HUES6 (cell line): ENCODE results near the gene HCN2.

ENCODE experiments used
- H3K27ac ChIP-seq: 2 replicates; pipeline ENCODE4 v1.7.0; 2013; ENCODE audit warnings: low read depth, mild to moderate bottlenecking, low read length, inconsistent platforms
- H3K27me3 ChIP-seq: 2 replicates; pipeline ENCODE4 v1.6.1; 2013; ENCODE audit warnings: low read length; ENCODE audit not compliant: control insufficient read depth, insufficient read depth
- H3K36me3 ChIP-seq: 2 replicates; pipeline ENCODE4 v1.6.1; 2013; ENCODE audit warnings: low read length; ENCODE audit not compliant: control insufficient read depth, insufficient read depth
- H3K4me1 ChIP-seq: 2 replicates; pipeline ENCODE4 v1.6.1; 2013; ENCODE audit warnings: low read length; ENCODE audit not compliant: control insufficient read depth, insufficient read depth
- H3K4me3 ChIP-seq: 2 replicates; pipeline ENCODE4 v1.5.1; 2013; ENCODE audit warnings: low read depth, low read length
- H3K9ac ChIP-seq: one replicate; pipeline ENCODE4 v1.6.1; 2013; ENCODE audit warnings: mild to moderate bottlenecking, low read length
- H3K9me3 ChIP-seq: 2 replicates; pipeline ENCODE4 v1.6.1; 2013; ENCODE audit warnings: low read depth, low read length; ENCODE audit not compliant: control insufficient read depth, insufficient read depth

The HCN2 gene

DNA sequence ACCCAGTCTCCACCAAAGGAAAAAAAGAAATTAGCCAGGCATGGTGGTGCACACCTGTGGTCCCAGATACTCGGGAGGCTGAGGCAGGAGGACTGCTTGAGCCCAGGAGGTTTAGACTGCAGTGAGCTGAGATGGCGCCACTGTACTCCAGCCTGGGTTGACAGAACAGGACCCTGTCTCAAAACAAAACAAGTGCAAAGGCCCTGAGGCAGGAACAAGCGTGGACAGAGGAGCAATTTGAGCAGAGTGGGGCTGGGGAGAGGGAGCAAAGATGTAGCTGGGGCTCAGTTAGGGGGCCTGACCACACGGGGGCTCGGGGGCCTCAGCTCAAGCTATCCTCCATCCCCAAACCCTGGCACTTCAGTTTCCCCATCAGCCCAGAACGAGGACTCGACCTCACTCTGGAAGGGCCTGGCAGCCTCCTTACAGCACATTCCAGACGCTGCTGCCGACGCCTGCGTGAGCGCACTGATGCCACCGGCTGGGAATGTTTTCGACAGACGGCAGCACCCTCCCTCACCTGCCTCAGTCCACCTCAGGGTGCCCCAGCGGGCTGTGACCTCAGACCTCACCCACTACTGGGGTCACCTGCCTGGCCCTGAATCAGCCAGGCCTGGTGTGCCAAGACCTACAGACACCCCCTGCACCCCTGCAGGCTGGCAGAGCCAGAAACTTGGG is 45.4 kb downstream of the HCN2 start:
- peaks cover 12% of the 10 kb centered on the region; the same call in 1 of the 2 replicates for H3K4me1 ChIP-seq
- H3K27me3 ChIP-seq = peaks cover 24% of the 10 kb centered on the region
- peaks cover 10% of the 10 kb centered on the region for H3K36me3 ChIP-seq
- H3K9me3 ChIP-seq = no peaks in the 10 kb centered on the region
- H3K9ac ChIP-seq = no peak overlapping the region
- H3K4me3 ChIP-seq = no peak overlapping the region
- H3K27ac ChIP-seq = no peak overlapping the region

DNA sequence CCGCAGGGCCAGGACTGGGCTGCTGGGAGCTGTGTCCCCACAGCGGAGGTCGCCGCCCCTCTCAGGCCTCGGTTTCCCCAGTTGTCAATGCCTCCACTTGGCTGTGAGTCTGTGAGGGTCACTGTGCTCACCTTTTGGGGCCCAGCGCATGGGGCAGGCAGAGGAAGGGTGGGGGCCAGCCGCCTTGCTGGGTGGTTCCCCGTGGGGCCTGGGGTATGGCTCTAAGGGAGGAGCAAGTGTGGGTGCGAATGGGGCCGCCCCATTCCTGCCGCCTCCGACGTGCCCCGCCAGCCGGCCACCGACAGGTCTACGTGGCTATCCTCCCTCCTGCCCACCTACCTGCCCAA is 49.2 kb downstream of the HCN2 start:
- H3K4me1 ChIP-seq = peaks cover 8% of the 10 kb centered on the region; the same call in 1 of the 2 replicates
- no peaks in the 10 kb centered on the region for H3K9me3 ChIP-seq
- no peak overlapping the region for H3K27ac ChIP-seq
- no peak overlapping the region for H3K9ac ChIP-seq
- H3K27me3 ChIP-seq = peaks cover 29% of the 10 kb centered on the region
- H3K36me3 ChIP-seq = peaks cover under 1% of the 10 kb centered on the region; the same call in 1 of the 2 replicates
- H3K4me3 ChIP-seq = peak overlapping the region; percentile 68

DNA sequence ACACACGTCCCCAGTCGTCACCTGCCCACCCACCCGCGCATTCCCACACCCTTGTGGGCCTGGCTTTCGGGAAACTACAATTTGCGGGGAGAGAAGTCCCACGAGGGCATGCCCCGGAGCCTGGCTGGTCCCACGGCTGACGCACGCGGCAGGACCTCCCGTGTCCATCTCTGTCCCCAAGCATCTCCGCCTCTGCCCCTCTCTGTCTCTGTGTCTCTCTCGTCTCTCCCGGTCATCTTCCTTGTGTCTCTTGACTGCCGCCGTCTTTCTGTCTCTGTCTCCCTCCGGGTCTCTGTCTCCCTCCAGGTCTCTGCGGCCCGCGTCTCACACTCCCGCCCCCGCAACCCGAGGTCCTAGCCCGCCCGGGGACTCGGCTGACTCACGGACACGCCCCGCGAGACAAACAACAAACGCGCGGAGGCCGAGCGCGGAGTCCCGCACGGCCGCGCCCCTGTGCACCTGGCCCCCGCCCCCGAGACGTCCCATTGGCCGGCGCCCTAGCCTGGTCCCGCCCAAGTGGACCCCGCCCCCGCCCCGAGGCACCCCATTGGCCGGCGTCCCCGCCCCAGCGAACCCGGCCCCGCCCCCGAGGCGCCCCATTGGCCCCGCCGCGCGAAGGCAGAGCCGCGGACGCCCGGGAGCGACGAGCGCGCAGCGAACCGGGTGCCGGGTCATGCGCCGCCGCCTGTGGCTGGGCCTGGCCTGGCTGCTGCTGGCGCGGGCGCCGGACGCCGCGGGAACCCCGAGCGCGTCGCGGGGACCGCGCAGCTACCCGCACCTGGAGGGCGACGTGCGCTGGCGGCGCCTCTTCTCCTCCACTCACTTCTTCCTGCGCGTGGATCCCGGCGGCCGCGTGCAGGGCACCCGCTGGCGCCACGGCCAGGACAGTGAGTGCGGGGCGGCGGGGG is 49.8 kb downstream of the HCN2 start, which contains the start of gene FGF22:
Gene FGF22, plus strand, starts transcription at position 627 of the 908 bp plus-strand sequence. Its CDS starts 47 bp downstream, at position 674.
- peaks cover 29% of the 10 kb centered on the region for H3K27me3 ChIP-seq
- peak within 1 kb of the TSS; percentile 54 for H3K9ac ChIP-seq
- H3K27ac ChIP-seq = no peak within 1 kb of the TSS
- peak within 1 kb of the TSS; percentile 68 for H3K4me3 ChIP-seq
- no peaks in the 10 kb centered on the region for H3K9me3 ChIP-seq
- H3K4me1 ChIP-seq = 0 out of 2 replicates have a peak, but pooled peaks cover 3% of the 10 kb centered on the region
- peaks cover 4% of the 10 kb centered on the region; the same call in 1 of the 2 replicates for H3K36me3 ChIP-seq

DNA sequence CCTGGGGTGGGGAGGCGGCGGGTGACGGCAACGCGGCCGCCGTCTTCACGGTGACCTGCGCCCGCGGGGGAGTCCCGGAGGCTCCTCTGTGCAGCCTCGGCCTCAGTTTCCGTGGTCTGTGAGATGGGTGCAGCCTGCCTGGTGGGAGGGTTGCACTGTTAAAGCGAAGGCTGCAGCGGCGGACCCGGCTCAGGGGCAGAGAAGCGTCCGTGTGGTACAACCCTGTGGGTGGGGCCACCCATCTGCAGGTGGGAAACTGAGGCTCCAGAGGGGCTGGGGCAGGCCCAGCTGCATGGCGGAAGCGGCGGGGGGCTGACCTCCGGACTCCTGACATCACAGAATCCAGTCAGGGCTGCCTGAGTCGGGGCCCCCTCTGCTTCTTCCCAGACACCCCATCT is 50.5 kb downstream of the HCN2 start:
- Histone ChIP-seq H3K4me3 (peak overlapping the region; percentile 57), H3K9me3 (no peaks in the 10 kb centered on the region), H3K9ac (no peak overlapping the region)

DNA sequence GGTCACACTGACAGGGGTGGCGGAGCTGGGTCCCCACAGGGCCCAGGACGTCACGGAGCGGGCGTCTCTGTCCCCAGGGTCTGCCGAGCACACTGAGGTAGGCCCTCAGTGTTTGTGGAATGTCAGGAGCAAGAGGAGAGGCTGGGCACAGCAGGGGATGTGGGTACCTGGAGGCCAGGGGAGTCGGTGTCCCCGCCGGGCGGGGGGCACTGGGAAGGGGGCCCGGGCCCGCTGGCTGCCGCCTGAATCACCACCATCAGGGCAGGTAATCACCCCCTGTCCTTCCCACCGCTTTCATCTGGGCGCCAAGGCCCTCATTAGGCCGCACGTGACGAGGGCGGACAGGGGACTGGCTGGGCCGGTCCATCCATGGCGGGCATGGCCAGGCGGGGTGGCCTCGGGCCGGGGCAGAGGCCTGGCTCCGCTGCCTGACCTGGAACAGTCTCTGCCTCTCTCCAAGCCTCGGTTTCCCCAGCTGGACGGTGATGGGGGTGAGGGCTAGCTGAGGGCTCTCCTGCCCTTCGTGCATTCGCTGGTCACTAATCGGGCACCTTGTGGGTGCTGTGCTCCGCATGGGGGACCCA is 51.0 kb downstream of the HCN2 start:
- 0 out of 2 replicates have a peak, but pooled peaks cover 3% of the 10 kb centered on the region for H3K4me1 ChIP-seq

More for the DNA sequence above, 50.5 kb downstream of the HCN2 start:
- Histone ChIP-seq H3K27me3 (peaks cover 29% of the 10 kb centered on the region), H3K36me3 (peaks cover 9% of the 10 kb centered on the region; the same call in 1 of the 2 replicates), H3K4me1 (0 out of 2 replicates have a peak, but pooled peaks cover 3% of the 10 kb centered on the region), H3K27ac (no peak overlapping the region)

DNA sequence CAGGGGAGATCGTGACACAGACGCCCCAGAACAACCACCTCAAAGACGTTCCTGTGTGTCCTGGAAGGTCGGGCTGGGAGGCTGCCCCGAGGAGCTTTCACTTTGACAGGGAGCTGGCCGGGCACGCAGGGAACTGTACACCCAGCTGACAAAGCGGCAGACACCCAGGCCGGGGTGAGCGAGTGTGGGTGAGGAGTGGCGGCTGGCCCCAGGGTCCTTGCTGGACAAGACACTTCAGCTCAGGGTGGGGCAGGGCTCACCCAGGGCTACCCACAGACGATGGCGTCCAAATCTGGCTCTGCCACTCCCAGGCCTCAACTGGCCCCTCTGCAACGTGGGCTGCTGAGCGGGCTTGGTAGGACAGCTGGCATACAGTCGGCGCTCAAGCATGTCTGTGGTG is 52.0 kb downstream of the HCN2 start:
- Histone ChIP-seq H3K4me3 (no peak overlapping the region), H3K9me3 (no peaks in the 10 kb centered on the region), H3K27ac (no peak overlapping the region), H3K4me1 (0 out of 2 replicates have a peak, but pooled peaks cover 3% of the 10 kb centered on the region), H3K9ac (no peak overlapping the region), H3K36me3 (peaks cover 22% of the 10 kb centered on the region), H3K27me3 (peaks cover 29% of the 10 kb centered on the region)

More for the DNA sequence above, 51.0 kb downstream of the HCN2 start:
- Histone ChIP-seq H3K4me3 (peak overlapping the region; percentile 57; the same call in 1 of the 2 replicates), H3K36me3 (peaks cover 12% of the 10 kb centered on the region; the same call in 1 of the 2 replicates), H3K27ac (no peak overlapping the region), H3K9ac (no peak overlapping the region), H3K27me3 (peaks cover 29% of the 10 kb centered on the region), H3K9me3 (no peaks in the 10 kb centered on the region)

DNA sequence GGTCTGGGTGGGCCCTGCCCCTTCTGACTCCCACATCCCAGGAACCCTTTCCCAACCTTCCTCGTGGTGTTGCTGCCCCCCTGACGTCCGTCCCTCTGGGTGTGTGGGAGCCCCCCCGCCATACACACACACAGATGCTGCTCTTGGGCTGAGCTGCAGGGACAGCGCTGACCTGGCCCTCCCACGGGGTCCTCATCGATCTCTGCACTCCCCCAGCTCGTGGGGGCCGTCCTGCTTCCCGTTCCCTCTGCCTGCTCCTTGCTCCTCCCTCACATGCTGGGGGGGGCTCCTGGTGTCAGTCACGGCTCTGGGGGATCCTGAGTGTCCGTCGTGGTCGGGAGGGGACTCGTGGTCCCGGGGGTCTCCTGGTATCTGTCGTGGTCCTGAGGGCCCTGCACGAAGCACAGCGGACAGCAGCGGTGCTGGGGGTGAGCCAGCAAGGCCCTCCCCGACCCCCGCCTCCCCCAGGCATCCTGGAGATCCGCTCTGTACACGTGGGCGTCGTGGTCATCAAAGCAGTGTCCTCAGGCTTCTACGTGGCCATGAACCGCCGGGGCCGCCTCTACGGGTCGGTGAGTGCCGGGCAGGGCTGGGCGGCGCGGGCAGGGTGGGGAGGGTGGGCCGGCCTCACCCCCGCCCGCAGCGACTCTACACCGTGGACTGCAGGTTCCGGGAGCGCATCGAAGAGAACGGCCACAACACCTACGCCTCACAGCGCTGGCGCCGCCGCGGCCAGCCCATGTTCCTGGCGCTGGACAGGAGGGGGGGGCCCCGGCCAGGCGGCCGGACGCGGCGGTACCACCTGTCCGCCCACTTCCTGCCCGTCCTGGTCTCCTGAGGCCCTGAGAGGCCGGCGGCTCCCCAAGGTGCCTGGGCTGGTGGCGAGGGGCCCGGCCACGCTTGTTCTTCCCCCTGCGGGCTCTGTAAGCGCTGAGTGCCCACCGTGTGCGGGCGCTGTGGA is 53.4 kb downstream of the HCN2 start:
- Histone ChIP-seq H3K9me3 (no peaks in the 10 kb centered on the region), H3K27ac (no peak overlapping the region), H3K4me1 (0 out of 2 replicates have a peak, but pooled peaks cover 3% of the 10 kb centered on the region), H3K36me3 (peaks cover 36% of the 10 kb centered on the region), H3K27me3 (peaks cover 18% of the 10 kb centered on the region), H3K9ac (no peak overlapping the region), H3K4me3 (no peak overlapping the region)

DNA sequence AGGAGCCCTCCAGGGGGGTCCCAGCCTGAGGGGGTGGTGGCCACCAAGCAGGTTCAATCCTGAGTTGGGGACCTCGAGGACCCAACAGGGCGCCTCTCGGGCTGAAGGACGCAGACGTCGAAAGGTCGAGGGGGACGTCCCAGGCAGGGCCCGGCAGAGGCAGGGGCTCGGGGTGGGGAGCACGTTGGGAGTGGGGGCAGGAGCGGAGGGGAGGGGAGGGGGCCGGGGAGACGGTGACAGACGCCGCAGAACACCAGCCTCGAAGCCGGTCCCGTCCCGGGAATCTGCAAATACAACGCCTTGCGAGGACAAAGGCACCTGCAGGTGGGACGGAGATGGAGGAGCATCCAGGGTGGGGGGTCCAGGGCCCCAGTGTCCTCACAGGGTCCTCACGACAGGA is 54.1 kb downstream of the HCN2 start:
- no peak overlapping the region for H3K9ac ChIP-seq
- H3K4me1 ChIP-seq = 0 out of 2 replicates have a peak, but pooled peaks cover 3% of the 10 kb centered on the region
- H3K36me3 ChIP-seq = peaks cover 42% of the 10 kb centered on the region
- peaks cover 11% of the 10 kb centered on the region for H3K27me3 ChIP-seq
- H3K9me3 ChIP-seq = no peaks in the 10 kb centered on the region
- H3K4me3 ChIP-seq = no peak overlapping the region
- H3K27ac ChIP-seq = no peak overlapping the region

DNA sequence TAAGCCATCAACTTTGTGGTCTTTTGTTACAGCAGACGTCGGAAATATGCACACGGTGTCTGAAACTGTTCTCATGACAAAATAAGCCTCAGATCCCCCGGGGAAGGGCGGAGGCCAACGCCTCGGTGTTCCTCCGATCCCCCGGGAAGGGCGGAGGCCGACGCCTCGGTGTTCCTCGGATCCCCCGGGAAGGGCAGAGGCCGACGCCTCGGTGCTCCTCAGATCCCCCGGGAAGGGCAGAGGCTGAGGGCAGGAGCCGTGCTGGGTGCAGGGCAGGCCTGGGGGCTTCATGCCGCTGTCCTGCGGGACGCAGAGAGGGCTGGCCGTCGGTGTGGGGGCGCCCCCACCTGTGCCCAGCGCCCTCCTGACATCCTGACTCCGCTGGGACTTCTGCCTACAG is 54.7 kb downstream of the HCN2 start:
- Histone ChIP-seq H3K27ac (no peak overlapping the region), H3K36me3 (peaks cover 45% of the 10 kb centered on the region), H3K9ac (no peak overlapping the region), H3K27me3 (peaks cover 5% of the 10 kb centered on the region), H3K4me3 (no peak overlapping the region), H3K4me1 (0 out of 2 replicates have a peak, but pooled peaks cover under 1% of the 10 kb centered on the region), H3K9me3 (no peaks in the 10 kb centered on the region)

DNA sequence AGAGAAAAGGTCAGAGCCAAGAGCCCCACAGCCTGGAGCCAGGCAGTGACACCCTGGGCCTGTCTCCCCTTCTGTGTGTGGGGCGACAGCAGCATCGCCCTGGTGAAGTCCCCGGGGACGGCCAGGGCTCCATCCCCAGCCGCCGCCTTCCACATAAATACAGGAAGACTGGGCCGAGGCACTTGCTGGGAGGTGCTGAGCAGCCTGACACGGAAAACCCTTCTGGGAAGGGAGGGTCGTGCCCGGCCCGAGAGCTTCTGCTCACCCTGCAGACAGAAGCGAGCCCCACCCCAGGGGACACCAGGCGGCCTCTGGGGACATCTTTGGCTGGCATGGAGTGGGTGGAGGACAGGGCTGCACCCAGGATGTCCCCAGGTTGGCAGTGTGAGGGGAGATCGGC is 55.1 kb downstream of the HCN2 start:
- H3K36me3 ChIP-seq = peaks cover 48% of the 10 kb centered on the region
- H3K9ac ChIP-seq = no peak overlapping the region
- H3K27me3 ChIP-seq = peaks cover 4% of the 10 kb centered on the region; the same call in 1 of the 2 replicates
- H3K9me3 ChIP-seq = no peaks in the 10 kb centered on the region
- no peak overlapping the region for H3K27ac ChIP-seq
- H3K4me1 ChIP-seq = no peaks in the 10 kb centered on the region
- no peak overlapping the region for H3K4me3 ChIP-seq
